Measurements from ENCODE around the gene XCL1. TPM values are rescaled to one million over a fixed set of nuclear protein-coding genes. Genes with fewer than 3 reads are reported as not detected.

The XCL1 gene
- total RNA-seq, 1 experiment from 2014 or later, result not detected

Other genes with a start within 250 kb of the XCL1 start
- not detected in 2 replicates for gene XCL2, start 32.6 kb upstream of the XCL1 start, total RNA-seq (2014; rRNA removed; shearing (Covaris generic))
- not detected in 2 replicates for gene DPT, start 152.6 kb downstream of the XCL1 start, total RNA-seq (2014; rRNA removed; shearing (Covaris generic))